CD4-positive, CD25-positive, alpha-beta regulatory T cell (primary cell): ENCODE data around the gene RPTOR. TPM values are rescaled to one million over a fixed set of nuclear protein-coding genes. Genes with fewer than 3 reads are reported as not detected.
A peak's percentile ranks its signal among the peaks of the same experiment; 100 is the strongest.

Source experiments
- ATAC-seq, 2 donors: fragments of 150-1000 bp; cut with Tn5 transposase; one replicate each; pipeline ENCODE4 v1.10.0; 2021; ENCODE audit warnings: low read depth in 2 of 2, moderate number of reproducible peaks in 2 of 2, moderate library complexity in 1 of 2
- DNase-seq, 3 donors: peaks; one replicate each; pipeline versions ENCODE4 v3.0.0 to v3.0.0-alpha.2; 2012 to 2022; ENCODE audit warnings: mixed read lengths in 1 of 3
- H3K27ac ChIP-seq: one replicate; pipeline ENCODE4 v1.7.0; 2013; ENCODE audit warnings: mild to moderate bottlenecking, low read length; ENCODE audit not compliant: insufficient read depth, poor library complexity, severe bottlenecking
- H3K27me3 ChIP-seq: one replicate; pipeline ENCODE4 v1.7.0; 2013; ENCODE audit warnings: low read length; ENCODE audit not compliant: control insufficient read depth, insufficient read depth
- H3K36me3 ChIP-seq: one replicate; pipeline ENCODE4 v1.7.0; 2013; ENCODE audit warnings: mild to moderate bottlenecking, low read length, moderate library complexity; ENCODE audit not compliant: control insufficient read depth, insufficient read depth
- H3K4me1 ChIP-seq: 2 replicates; pipeline ENCODE4 v1.7.0; 2013; ENCODE audit warnings: mild to moderate bottlenecking, low read length; ENCODE audit not compliant: insufficient read depth, control insufficient read depth, poor library complexity, severe bottlenecking
- H3K4me3 ChIP-seq: one replicate; pipeline ENCODE4 v1.7.0; 2013; ENCODE audit warnings: low read depth, mild to moderate bottlenecking, low read length, moderate library complexity
- H3K9me3 ChIP-seq, 2 experiments: 1 replicate in 1 of 2; 2 replicates in 1 of 2; pipeline ENCODE4 v1.7.0; 2013; ENCODE audit warnings: low read length in 2 of 2, mild to moderate bottlenecking in 1 of 2, moderate library complexity in 1 of 2; ENCODE audit not compliant: control insufficient read depth in 2 of 2
- H3K27ac Mint-ChIP-seq, 3 donors: one replicate each; pipeline ENCODE4 v1.8.0; 2020 to 2022; ENCODE audit warnings: mild to moderate bottlenecking in 3 of 3, mixed read lengths in 3 of 3, moderate library complexity in 2 of 3
- H3K27me3 Mint-ChIP-seq: one replicate; pipeline ENCODE4 v1.8.0; 2022; ENCODE audit warnings: mild to moderate bottlenecking, mixed read lengths
- H3K36me3 Mint-ChIP-seq: one replicate; pipeline ENCODE4 v1.8.0; 2020; ENCODE audit warnings: mixed read lengths
- H3K4me1 Mint-ChIP-seq, 4 donors: one replicate each; pipeline ENCODE4 v1.8.0; 2020 to 2022; ENCODE audit warnings: mixed read lengths in 4 of 4, mild to moderate bottlenecking in 1 of 4
- H3K4me3 Mint-ChIP-seq, 4 donors: one replicate each; pipeline ENCODE4 v1.8.0; 2020 to 2022; ENCODE audit warnings: mild to moderate bottlenecking in 4 of 4, mixed read lengths in 4 of 4, moderate library complexity in 3 of 4
- H3K9me3 Mint-ChIP-seq, 7 donors: one replicate each; pipeline ENCODE4 v1.8.0; 2020 to 2022; ENCODE audit warnings: mixed read lengths in 7 of 7, mild to moderate bottlenecking in 3 of 7, moderate library complexity in 2 of 7
- polyA plus RNA-seq, 4 donors: library from polyadenylated mRNA; unstranded; fragments of 300-500 nt; fragmentation: Illumina TruSeq; gene quantifications; one replicate each; pipeline ENCODE4 v1.2.3, GENCODE V29; 2021
- total RNA-seq: library from RNA; stranded (reverse); gene quantifications from one replicate; pipeline ENCODE4 v1.2.3, GENCODE V29; 2022

The RPTOR gene
- total and polyA plus RNA-seq, 5 donors from 2014 or later: 4.7 to 70.1 (median 8.2) TPM

GRCh38 chr17:80885947-80886582 is 341.4 kb downstream of the RPTOR start:
- H3K9me3 Mint-ChIP-seq: no peaks in the 10 kb centered on the region

GRCh38 chr17:80886641-80887573 is 342.3 kb downstream of the RPTOR start:
- H3K27ac Mint-ChIP-seq: peak overlapping the region in 2 of 3 donors; percentile 47 to 56
- DNase-seq (no peak), ATAC-seq (no peak)
- no peaks in the 10 kb centered on the region for H3K9me3 Mint-ChIP-seq
- H3K4me3 Mint-ChIP-seq: peak overlapping the region in 1 of 4 donors; percentile 43
- Histone ChIP-seq H3K27ac (no peak overlapping the region), H3K27me3 (no peaks in the 10 kb centered on the region), H3K4me1 (peaks cover 20% of the 10 kb centered on the region), H3K9me3 (no peaks in the 10 kb centered on the region), H3K36me3 (peaks cover 18% of the 10 kb centered on the region), H3K4me3 (no peak overlapping the region)
- peaks cover 22% of the 10 kb centered on the region for H3K36me3 Mint-ChIP-seq
- H3K27me3 Mint-ChIP-seq: no peaks in the 10 kb centered on the region
- H3K4me1 Mint-ChIP-seq: peaks cover 6 to 28% (median 15%) of the 10 kb centered on the region in 4 donors

More at GRCh38 chr17:80885947-80886582, 341.4 kb downstream of the RPTOR start:
- Mint-ChIP-seq H3K36me3 (peaks cover 23% of the 10 kb centered on the region), H3K27me3 (no peaks in the 10 kb centered on the region), H3K4me1 (peaks cover 2 to 20% (median 10%) of the 10 kb centered on the region in 4 donors), H3K4me3 (peak overlapping the region in 1 of 4 donors; percentile 43), H3K27ac (peak overlapping the region in 1 of 3 donors; percentile 47)
- ATAC-seq: no peak
- H3K4me3 ChIP-seq: no peak overlapping the region
- H3K27ac ChIP-seq: no peak overlapping the region
- DNase-seq: no peak
- H3K9me3 ChIP-seq: no peaks in the 10 kb centered on the region
- peaks cover 25% of the 10 kb centered on the region for H3K36me3 ChIP-seq
- H3K4me1 ChIP-seq: peaks cover 12% of the 10 kb centered on the region
- no peaks in the 10 kb centered on the region for H3K27me3 ChIP-seq

GRCh38 chr17:80887639-80888175 is 343.1 kb downstream of the RPTOR start:
- H3K36me3 ChIP-seq: peaks cover 10% of the 10 kb centered on the region
- no peaks in the 10 kb centered on the region for H3K27me3 Mint-ChIP-seq

GRCh38 chr17:80888276-80889160 is 343.9 kb downstream of the RPTOR start:
- Mint-ChIP-seq H3K4me1 (peaks cover 9 to 43% (median 20%) of the 10 kb centered on the region in 4 donors), H3K36me3 (peaks cover 15% of the 10 kb centered on the region)

More at GRCh38 chr17:80887639-80888175, 343.1 kb downstream of the RPTOR start:
- Histone ChIP-seq H3K4me3 (no peak overlapping the region), H3K9me3 (no peaks in the 10 kb centered on the region), H3K27ac (no peak overlapping the region), H3K27me3 (no peaks in the 10 kb centered on the region), H3K4me1 (peaks cover 28% of the 10 kb centered on the region)
- H3K4me3 Mint-ChIP-seq: no peak overlapping the region
- ATAC-seq (no peak), DNase-seq (no peak)
- no peak overlapping the region for H3K27ac Mint-ChIP-seq
- H3K36me3 Mint-ChIP-seq: peaks cover 14% of the 10 kb centered on the region
- peaks cover 9 to 36% (median 19%) of the 10 kb centered on the region in 4 donors for H3K4me1 Mint-ChIP-seq
- H3K9me3 Mint-ChIP-seq: no peaks in the 10 kb centered on the region

GRCh38 chr17:80889231-80890195 is 344.9 kb downstream of the RPTOR start:
- H3K4me3 Mint-ChIP-seq: peak overlapping the region; percentile 16 to 87 (median 50)
- Histone ChIP-seq H3K4me1 (peaks cover 34% of the 10 kb centered on the region), H3K9me3 (no peaks in the 10 kb centered on the region), H3K27ac (peak overlapping the region; percentile 88), H3K27me3 (no peaks in the 10 kb centered on the region), H3K4me3 (no peak overlapping the region), H3K36me3 (peaks cover 9% of the 10 kb centered on the region)
- H3K4me1 Mint-ChIP-seq: peaks cover 9 to 47% (median 20%) of the 10 kb centered on the region in 4 donors
- no peaks in the 10 kb centered on the region for H3K9me3 Mint-ChIP-seq
- peak overlapping the region; percentile 91 to 99 (median 91) for H3K27ac Mint-ChIP-seq
- ATAC-seq (no peak), DNase-seq (peak in 2 of 3 donors; percentile 35 to 70)
- H3K27me3 Mint-ChIP-seq: no peaks in the 10 kb centered on the region
- peaks cover 19% of the 10 kb centered on the region for H3K36me3 Mint-ChIP-seq

More at GRCh38 chr17:80888276-80889160, 343.9 kb downstream of the RPTOR start:
- H3K27ac Mint-ChIP-seq: peak overlapping the region; percentile 81 to 91 (median 89)
- Histone ChIP-seq H3K4me3 (no peak overlapping the region), H3K4me1 (peaks cover 34% of the 10 kb centered on the region), H3K27me3 (no peaks in the 10 kb centered on the region), H3K27ac (no peak overlapping the region), H3K9me3 (no peaks in the 10 kb centered on the region), H3K36me3 (peaks cover 5% of the 10 kb centered on the region)
- H3K9me3 Mint-ChIP-seq: no peaks in the 10 kb centered on the region
- DNase-seq (no peak), ATAC-seq (no peak)
- H3K4me3 Mint-ChIP-seq: peak overlapping the region in 1 of 4 donors; percentile 87
- no peaks in the 10 kb centered on the region for H3K27me3 Mint-ChIP-seq

- Mint-ChIP-seq H3K4me3 (peak overlapping the region; percentile 43 to 88 (median 82)), H3K4me1 (peaks cover 9 to 50% (median 24%) of the 10 kb centered on the region in 4 donors), H3K27ac (peak overlapping the region; percentile 91 to 99 (median 99)), H3K9me3 (no peaks in the 10 kb centered on the region), H3K36me3 (peaks cover 27% of the 10 kb centered on the region), H3K27me3 (no peaks in the 10 kb centered on the region)
- Histone ChIP-seq H3K4me3 (peak overlapping the region; percentile 65), H3K27ac (peak overlapping the region; percentile 88), H3K36me3 (peaks cover 9% of the 10 kb centered on the region), H3K4me1 (peaks cover 34% of the 10 kb centered on the region), H3K27me3 (no peaks in the 10 kb centered on the region), H3K9me3 (no peaks in the 10 kb centered on the region)
- no peak for ATAC-seq
- DNase-seq: peak in 1 of 3 donors; percentile 43
Observed at GRCh38 chr17:80890196-80890920, 345.7 kb downstream of the RPTOR start.
